Lower lobe of right lung (tissue), 2 donors: ENCODE results near the gene CEP70. TPM values are rescaled to one million over a fixed set of nuclear protein-coding genes. Genes with fewer than 3 reads are reported as not detected.
"Not testable (repeated sequence)": the region's sequence is repeated elsewhere in the genome, so short reads cannot be mapped to it uniquely, and the experiment has no call there.

ENCODE experiments used
- ATAC-seq, 2 donors: fragments of 200-7000 bp; cut with Tn5 transposase; one replicate each; pipeline ENCODE4 v1.9.1; 2020 to 2022; ENCODE audit warnings: mild to moderate bottlenecking in 2 of 2, moderate library complexity in 2 of 2
- DNase-seq: peaks from one replicate; pipeline ENCODE4 v3.0.0-alpha.2; 2020
- H3K27ac ChIP-seq: fragments of 200-600 bp; one replicate; pipeline ENCODE4 v1.8.0; 2022
- H3K27me3 ChIP-seq: fragments of 200-600 bp; one replicate; pipeline ENCODE4 v1.8.0; 2022; ENCODE audit warnings: low read depth
- H3K36me3 ChIP-seq: fragments of 200-600 bp; one replicate; pipeline ENCODE4 v1.8.0; 2022; ENCODE audit warnings: mild to moderate bottlenecking
- H3K4me1 ChIP-seq: fragments of 200-600 bp; one replicate; pipeline ENCODE4 v1.8.0; 2022
- H3K4me3 ChIP-seq: fragments of 200-600 bp; one replicate; pipeline ENCODE4 v1.8.0; 2022; ENCODE audit warnings: mild to moderate bottlenecking
- H3K9me3 ChIP-seq: fragments of 200-600 bp; one replicate; pipeline ENCODE4 v1.8.0; 2022
- intact Hi-C: fragments of 100-400 bp; cut with DNase I; formaldehyde crosslinking; loops from one replicate; pipeline ENCODE4 v1.11.0; 2022
- total RNA-seq: library from RNA; stranded (reverse); fragmentation: NEBNext Ultra II Directional; extraction: Animal tissue kit (Norgen Biotek cat#: 25700); gene quantifications from one replicate; pipeline ENCODE4 v1.2.1, GENCODE V29; 2021
- TF ChIP-seq, protein P1 (sequence below): fragments of 200-600 bp; IDR thresholded peaks from one replicate; pipeline ENCODE4 v1.8.0; 2022; ENCODE audit warnings: antibody characterized with exemption, mild to moderate bottlenecking
- donor health status: DM: no; HTN: yes; CAD: no; lungs with severe emphysema.

The CEP70 gene
- total RNA-seq, 1 donor from 2014 or later: 45.2 TPM

DNA sequence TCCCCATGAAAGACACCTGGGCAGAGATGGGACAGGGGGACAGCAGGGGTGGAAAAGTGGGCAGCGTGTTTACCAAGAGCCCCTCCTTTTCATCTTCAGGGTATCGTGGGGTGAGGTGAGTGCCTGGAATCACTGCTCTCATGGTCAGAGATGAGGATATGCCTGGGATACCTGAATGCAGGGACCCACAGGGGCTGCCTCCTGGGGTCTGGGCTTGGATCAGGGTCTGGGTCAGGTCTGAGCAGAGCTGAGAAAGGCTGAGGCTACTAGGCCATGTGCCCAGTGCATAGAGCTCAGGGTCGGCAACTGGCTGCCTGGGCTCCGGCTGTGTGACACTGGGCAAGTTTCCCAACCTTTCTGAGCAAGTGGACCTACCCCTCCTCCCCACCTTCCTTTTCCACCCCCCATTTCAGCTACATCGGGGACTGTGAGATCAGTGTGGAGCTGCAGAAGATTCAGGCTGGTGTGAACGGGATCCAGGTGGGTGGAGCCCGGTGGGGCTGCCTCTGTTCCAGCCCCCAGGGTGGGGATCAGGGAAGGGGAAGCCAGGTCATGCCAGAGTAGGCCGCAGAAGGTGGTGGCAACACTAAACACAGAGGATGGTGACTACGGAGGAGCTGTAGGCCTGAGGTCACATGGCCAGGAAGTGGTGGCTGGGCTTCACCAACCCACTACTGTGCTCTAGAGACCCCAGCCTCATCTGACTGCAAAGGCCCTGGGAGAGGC is 135.1 kb downstream of the CEP70 start:
- no peak overlapping the region for H3K27ac ChIP-seq
- peaks cover 18% of the 10 kb centered on the region for H3K36me3 ChIP-seq
- ATAC-seq (no peak), DNase-seq (peak; percentile 24)
- no peak overlapping the region for H3K4me3 ChIP-seq
- intact Hi-C loops: no loop called here
- TF ChIP-seq, protein P1, sequence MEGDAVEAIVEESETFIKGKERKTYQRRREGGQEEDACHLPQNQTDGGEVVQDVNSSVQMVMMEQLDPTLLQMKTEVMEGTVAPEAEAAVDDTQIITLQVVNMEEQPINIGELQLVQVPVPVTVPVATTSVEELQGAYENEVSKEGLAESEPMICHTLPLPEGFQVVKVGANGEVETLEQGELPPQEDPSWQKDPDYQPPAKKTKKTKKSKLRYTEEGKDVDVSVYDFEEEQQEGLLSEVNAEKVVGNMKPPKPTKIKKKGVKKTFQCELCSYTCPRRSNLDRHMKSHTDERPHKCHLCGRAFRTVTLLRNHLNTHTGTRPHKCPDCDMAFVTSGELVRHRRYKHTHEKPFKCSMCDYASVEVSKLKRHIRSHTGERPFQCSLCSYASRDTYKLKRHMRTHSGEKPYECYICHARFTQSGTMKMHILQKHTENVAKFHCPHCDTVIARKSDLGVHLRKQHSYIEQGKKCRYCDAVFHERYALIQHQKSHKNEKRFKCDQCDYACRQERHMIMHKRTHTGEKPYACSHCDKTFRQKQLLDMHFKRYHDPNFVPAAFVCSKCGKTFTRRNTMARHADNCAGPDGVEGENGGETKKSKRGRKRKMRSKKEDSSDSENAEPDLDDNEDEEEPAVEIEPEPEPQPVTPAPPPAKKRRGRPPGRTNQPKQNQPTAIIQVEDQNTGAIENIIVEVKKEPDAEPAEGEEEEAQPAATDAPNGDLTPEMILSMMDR: no peak
- H3K4me1 ChIP-seq: no peaks in the 10 kb centered on the region
- H3K27me3 ChIP-seq: no peaks in the 10 kb centered on the region
- no peaks in the 10 kb centered on the region for H3K9me3 ChIP-seq

DNA sequence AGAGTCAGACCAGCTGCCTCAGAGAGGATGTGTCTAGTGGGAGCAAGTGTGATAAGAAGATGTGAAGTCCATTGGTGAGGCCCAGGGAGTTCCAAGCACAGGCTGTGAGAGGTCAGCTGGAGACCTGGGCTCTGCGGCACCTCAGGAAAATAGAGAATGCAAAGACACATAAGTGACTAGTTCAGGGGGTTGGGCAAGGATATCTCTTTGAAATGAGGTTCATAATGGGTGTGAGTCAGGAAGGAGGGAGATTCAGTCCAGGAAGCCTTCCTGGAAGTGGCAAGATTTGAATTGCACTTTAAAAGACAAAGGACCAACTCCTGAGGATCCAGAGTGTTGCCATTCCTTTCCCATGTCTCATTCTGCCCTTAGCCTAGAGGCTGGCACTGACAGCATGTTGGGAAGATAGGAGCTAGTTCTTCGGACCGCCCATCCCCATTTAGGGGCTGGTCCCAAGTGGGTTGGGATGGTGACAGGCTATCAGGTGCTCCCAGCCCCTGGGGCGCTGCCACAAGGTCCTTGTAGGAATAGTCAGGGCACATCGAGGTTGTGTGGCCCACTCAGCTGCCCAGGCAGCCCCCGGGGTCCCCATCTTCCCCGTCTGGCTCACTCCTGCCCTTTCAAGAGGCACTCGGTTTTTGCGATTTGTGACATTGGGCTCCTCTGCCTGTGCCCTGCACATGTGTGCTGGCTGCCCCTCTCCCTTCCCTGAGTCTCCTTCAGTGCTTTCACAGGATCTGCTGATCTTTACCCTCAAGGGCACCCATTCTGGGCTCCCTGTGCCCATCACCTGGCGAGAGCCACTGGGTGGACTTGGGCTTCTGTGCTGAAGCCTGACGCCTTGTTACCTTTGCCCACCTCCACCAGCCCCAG is 136.0 kb downstream of the CEP70 start:
- Histone ChIP-seq H3K27me3 (no peaks in the 10 kb centered on the region), H3K4me1 (no peaks in the 10 kb centered on the region)

DNA sequence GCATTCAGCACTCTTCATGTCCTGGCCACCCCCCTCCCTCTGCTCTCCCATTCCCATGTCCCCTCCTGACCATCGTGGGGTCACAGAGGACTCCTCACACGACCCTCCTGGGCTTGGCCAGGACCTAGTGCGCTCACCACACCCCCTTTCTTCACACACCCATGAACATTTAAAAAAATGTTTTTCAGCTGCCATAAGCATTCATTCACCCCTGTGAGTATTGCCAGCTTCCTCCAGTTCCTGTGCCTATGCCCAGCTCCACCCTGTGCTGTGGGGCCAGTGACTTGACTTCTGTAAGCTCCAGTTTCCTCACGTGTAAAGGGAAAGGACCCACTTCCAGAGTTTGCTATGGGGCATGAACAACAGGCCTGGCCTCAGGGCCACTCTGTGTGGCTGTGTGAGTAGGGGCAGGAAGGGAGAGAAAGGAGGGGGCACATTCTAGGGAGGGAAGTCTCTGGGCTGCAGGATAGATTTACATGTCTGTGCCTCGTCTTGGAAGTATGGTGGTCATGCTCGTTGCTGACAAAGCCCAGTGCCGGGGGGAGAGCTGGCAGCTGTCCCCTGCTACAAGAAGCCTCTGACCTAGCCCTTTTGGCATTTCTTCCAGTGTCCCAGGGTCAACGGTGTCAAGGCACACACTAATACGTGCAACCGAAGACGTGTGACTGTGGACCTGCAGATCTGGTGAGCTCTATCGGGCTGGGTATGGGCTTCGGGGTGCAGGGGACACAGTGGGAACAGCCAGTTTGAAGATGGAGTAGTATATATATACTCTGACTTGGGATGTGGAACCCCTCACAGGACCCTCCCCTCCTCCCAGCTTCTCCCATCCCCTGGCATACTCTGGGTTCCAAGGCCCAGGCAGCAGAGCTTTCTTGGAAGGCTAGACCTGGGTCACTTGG is 136.8 kb downstream of the CEP70 start:
- ATAC-seq (no peak), DNase-seq (peak; percentile 23)
- no peak overlapping the region for H3K4me3 ChIP-seq
- TF ChIP-seq, protein P1: no peak
- H3K36me3 ChIP-seq: peaks cover 18% of the 10 kb centered on the region
- no peaks in the 10 kb centered on the region for H3K27me3 ChIP-seq
- H3K27ac ChIP-seq: no peak overlapping the region
- no peaks in the 10 kb centered on the region for H3K9me3 ChIP-seq
- intact Hi-C loops: no loop called here
- H3K4me1 ChIP-seq: no peaks in the 10 kb centered on the region

More for the DNA sequence above, 136.0 kb downstream of the CEP70 start:
- Histone ChIP-seq H3K9me3 (no peaks in the 10 kb centered on the region), H3K27ac (no peak overlapping the region), H3K36me3 (peaks cover 18% of the 10 kb centered on the region), H3K4me3 (no peak overlapping the region)
- intact Hi-C loops: no loop called here
- TF ChIP-seq, protein P1: no peak
- ATAC-seq (no peak), DNase-seq (peak; percentile 30)

DNA sequence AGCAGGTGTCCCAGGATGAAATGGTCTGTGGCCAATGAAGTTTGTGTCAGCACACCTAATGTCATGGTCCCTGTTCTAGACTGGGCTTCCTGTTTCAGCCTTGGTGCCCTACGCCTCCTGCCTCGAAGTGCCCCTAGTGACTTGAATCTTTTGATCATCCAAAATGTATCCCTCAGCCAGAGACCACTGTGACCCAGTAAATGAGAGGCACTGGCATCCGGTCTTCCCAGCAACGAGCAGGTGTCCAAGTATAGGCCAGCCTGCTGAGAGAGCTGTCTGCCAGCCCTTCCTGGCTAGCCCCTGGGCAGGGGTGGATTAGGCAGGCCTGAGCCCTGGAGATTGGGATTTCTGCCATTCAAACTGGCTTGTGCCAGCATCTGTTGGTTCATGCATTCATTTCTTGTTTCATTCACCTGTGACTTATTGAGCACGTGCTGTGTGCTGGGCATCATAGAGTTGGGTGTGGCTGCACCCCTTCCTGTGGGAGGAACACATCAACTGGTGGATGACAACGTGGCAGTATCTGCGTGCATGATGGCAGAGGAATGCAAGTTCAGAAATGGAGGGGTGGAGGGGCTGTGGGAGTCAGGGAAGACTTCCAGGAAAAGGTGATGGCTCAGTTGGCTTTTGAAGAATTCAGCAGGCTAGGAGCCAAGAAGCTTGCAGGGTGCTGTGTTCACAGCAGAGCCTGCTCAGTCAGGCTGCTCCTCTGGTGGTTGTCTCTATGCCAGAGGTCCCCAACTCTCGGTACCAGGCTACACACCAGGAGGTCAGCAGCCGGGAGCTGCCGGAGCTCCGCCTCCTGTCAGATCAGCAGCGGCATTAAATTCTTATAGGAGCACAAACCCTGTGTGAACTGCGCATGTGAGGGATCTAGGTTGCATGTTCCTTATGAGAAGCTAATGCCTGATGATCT is 138.0 kb downstream of the CEP70 start:
- TF ChIP-seq, protein P1: no peak
- no peaks in the 10 kb centered on the region for H3K4me1 ChIP-seq
- H3K9me3 ChIP-seq: no peaks in the 10 kb centered on the region
- H3K4me3 ChIP-seq: no peak overlapping the region
- H3K27me3 ChIP-seq: no peaks in the 10 kb centered on the region
- intact Hi-C loops: no loop called here
- H3K36me3 ChIP-seq: peaks cover 18% of the 10 kb centered on the region
- ATAC-seq (no peak), DNase-seq (peak; percentile 12)
- no peak overlapping the region for H3K27ac ChIP-seq

DNA sequence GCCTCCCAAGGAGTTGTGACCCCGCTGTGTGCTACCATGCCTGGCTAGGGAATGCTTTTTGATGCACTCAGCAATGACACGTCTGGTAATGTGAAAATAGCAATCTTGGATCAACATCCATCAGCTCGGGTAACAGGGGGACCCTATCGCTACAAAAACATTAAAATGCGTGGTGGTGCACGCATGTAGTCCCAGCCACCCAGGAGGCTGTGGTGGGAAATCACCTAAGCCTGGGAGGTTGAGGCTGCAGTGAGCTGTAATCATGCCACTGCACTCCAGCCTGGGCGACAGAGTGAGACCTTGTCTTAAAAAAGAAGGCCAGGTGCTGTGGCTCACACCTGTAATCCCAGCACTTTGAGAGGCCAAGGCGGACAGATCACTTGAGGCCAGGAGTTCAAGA is 140.1 kb downstream of the CEP70 start:
- H3K4me1 ChIP-seq, H3K27ac ChIP-seq, ATAC-seq, H3K27me3 ChIP-seq, H3K4me3 ChIP-seq, H3K9me3 ChIP-seq, intact Hi-C loops: not testable (repeated sequence)
- peaks cover 18% of the 10 kb centered on the region for H3K36me3 ChIP-seq
- peak; percentile 6 for DNase-seq
